Left lung (tissue), 10 donors: ENCODE data around the gene CASZ1. TPM values are rescaled to one million over a fixed set of nuclear protein-coding genes. Genes with fewer than 3 reads are reported as not detected.
A peak's percentile ranks its signal among the peaks of the same experiment; 100 is the strongest.

Experiments used
- ATAC-seq: fragments of 200-7000 bp; cut with Tn5 transposase; one replicate; pipeline ENCODE4 v1.9.1; 2020; ENCODE audit warnings: moderate library complexity
- DNase-seq, 4 donors: peaks; one replicate each; pipeline ENCODE4 v3.0.0-alpha.2; 2013 to 2020
- H3K27ac ChIP-seq, 2 donors: fragments of 200-600 bp; sonication (generic) in 1 of 2; one replicate each; pipeline versions ENCODE4 v1.5.0 to v1.8.0; 2020 to 2021
- H3K27me3 ChIP-seq, 2 donors: fragments of 200-600 bp; sonication (generic) in 1 of 2; one replicate each; pipeline versions ENCODE4 v1.5.0 to v1.8.0; 2020 to 2021
- H3K36me3 ChIP-seq, 2 donors: fragments of 200-600 bp; sonication (generic) in 1 of 2; one replicate each; pipeline versions ENCODE4 v1.5.0 to v1.8.0; 2020 to 2021
- H3K4me1 ChIP-seq, 2 donors: fragments of 200-600 bp; one replicate each; pipeline ENCODE4 v1.8.0; 2021
- H3K4me3 ChIP-seq, 2 donors: fragments of 200-600 bp; sonication (generic) in 1 of 2; one replicate each; pipeline versions ENCODE4 v1.5.0 to v1.8.0; 2020 to 2021; ENCODE audit warnings: mild to moderate bottlenecking in 1 of 2
- H3K9me3 ChIP-seq, 2 donors: fragments of 200-600 bp; sonication (generic) in 1 of 2; one replicate each; pipeline versions ENCODE4 v1.5.0 to v1.8.0; 2020 to 2021
- CTCF ChIP-seq, 2 donors: fragments of 200-600 bp; sonication (generic) in 1 of 2; IDR thresholded peaks; one replicate each; pipeline versions ENCODE4 v1.5.0 to v1.8.0; 2021; ENCODE audit warnings: antibody characterized with exemption in 2 of 2
- intact Hi-C, 2 donors: fragments of 100-400 bp; cut with DNase I; formaldehyde crosslinking; loops; one replicate each; pipeline versions ENCODE4 v1.11.2 to v1.14.2; 2022
- polyA plus RNA-seq, 6 donors: library from polyadenylated mRNA; unstranded; fragments of 120-200 nt; gene quantifications; one replicate each; pipeline ENCODE4 v1.2.1, GENCODE V29; 2013; ENCODE audit not compliant: insufficient read length in 6 of 6
- total RNA-seq, 2 donors: library from RNA; stranded (reverse); fragmentation: NEBNext Ultra II Directional; extraction: Animal tissue kit (Norgen Biotek cat#: 25700); gene quantifications; one replicate each; pipeline ENCODE4 v1.2.1, GENCODE V29; 2021
- donor health status: DM: no; HTN: yes; CAD: no.
- donor health status: DM: no; HTN: no; CAD: no.

Gene CASZ1
- total and polyA plus RNA-seq, 8 donors: 15.1 to 44.0 (median 21.1) TPM

DNA sequence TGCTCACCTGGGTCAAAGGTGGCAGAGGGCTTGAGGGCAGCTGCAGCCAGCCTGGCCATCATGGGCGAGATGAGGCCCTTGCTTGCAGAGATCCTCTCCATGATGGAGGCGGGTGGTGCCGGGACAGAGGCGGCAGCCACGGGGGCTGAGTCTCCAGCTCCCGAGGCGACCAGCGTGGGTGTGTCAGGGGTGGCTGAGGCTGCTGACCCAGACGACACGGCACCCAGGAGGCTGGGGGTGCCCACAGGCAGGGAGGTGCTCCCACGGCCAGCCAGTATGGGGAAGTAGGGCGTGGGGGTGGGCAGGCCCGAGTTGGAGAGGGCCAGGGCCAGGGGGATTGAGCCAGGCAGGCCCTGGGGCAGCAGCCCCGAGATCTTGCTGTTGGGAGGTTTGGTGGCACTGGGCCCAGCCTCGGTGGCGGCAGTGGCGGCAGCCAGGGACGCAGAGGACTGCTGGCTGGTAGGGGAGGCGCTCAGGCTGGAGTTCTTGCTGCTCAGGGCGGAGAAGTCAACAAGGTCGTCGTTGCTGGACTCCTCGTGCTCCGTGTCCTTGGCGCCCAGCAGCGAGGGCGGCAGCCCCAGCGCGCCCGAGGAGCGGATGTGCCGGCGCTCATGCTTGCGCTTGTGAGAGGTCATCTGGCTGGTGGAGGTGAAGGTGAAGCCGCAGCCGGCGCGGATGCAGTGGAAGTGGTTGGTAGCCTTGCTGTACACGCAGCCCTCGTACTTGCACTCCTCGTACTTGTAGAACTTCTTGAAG is 142.9 kb downstream of the CASZ1 start:
- TF ChIP-seq CTCF (IDR thresholded peaks at IDR 0.05): no peak
- peaks cover 7 to 15% of the 10 kb centered on the region in 2 donors for H3K4me1 ChIP-seq
- no peaks in the 10 kb centered on the region for H3K27me3 ChIP-seq
- DNase-seq (no peak), ATAC-seq (no peak)
- no peaks in the 10 kb centered on the region for H3K9me3 ChIP-seq
- peaks cover 0 to 90% of the 10 kb centered on the region in 2 donors for H3K36me3 ChIP-seq
- peak overlapping the region in 1 of 2 donors; percentile 28 for H3K27ac ChIP-seq
- intact Hi-C loops: no loop called here
- no peak overlapping the region for H3K4me3 ChIP-seq

- Histone ChIP-seq H3K9me3 (no peaks in the 10 kb centered on the region), H3K4me1 (peaks cover 7 to 15% of the 10 kb centered on the region in 2 donors), H3K36me3 (peaks cover 0 to 90% of the 10 kb centered on the region in 2 donors), H3K4me3 (no peak overlapping the region), H3K27ac (peak overlapping the region in 1 of 2 donors; percentile 45), H3K27me3 (no peaks in the 10 kb centered on the region)
- ATAC-seq (peak; percentile 47), DNase-seq (peak in 1 of 4 donors; percentile 58)
- TF ChIP-seq CTCF (IDR thresholded peaks at IDR 0.05): no peak
- intact Hi-C loops: no loop called here
Observed at GRCh38 chr1:10652626-10653025, 143.8 kb downstream of the CASZ1 start.

- Histone ChIP-seq H3K4me3 (no peak overlapping the region), H3K27ac (peak overlapping the region; percentile 57 to 77), H3K4me1 (peaks cover 7 to 15% of the 10 kb centered on the region in 2 donors), H3K27me3 (no peaks in the 10 kb centered on the region), H3K36me3 (peaks cover 0 to 93% of the 10 kb centered on the region in 2 donors), H3K9me3 (no peaks in the 10 kb centered on the region)
- ATAC-seq (peak; percentile 95), DNase-seq (peak in 2 of 4 donors; percentile 67 to 87)
- intact Hi-C loops: no loop called here
- TF ChIP-seq CTCF (IDR thresholded peaks at IDR 0.05): no peak
Observed at GRCh38 chr1:10651793-10652192, 144.7 kb downstream of the CASZ1 start.

GRCh38 chr1:10651389-10651766 is 145.1 kb downstream of the CASZ1 start:
- H3K27me3 ChIP-seq: no peaks in the 10 kb centered on the region
- peak overlapping the region; percentile 57 to 77 for H3K27ac ChIP-seq
- H3K4me1 ChIP-seq: peaks cover 7 to 15% of the 10 kb centered on the region in 2 donors
- peaks cover 0 to 93% of the 10 kb centered on the region in 2 donors for H3K36me3 ChIP-seq
- no peak for TF ChIP-seq CTCF (IDR thresholded peaks at IDR 0.05)
- ATAC-seq: peak; percentile 65
- intact Hi-C loops: no loop called here
- no peaks in the 10 kb centered on the region for H3K9me3 ChIP-seq
- no peak for DNase-seq
- no peak overlapping the region for H3K4me3 ChIP-seq

GRCh38 chr1:10650556-10651388 is 145.7 kb downstream of the CASZ1 start:
- Histone ChIP-seq H3K27ac (peak overlapping the region; percentile 57 to 77), H3K27me3 (no peaks in the 10 kb centered on the region), H3K4me1 (peaks cover 7 to 15% of the 10 kb centered on the region in 2 donors), H3K36me3 (peaks cover 0 to 93% of the 10 kb centered on the region in 2 donors), H3K9me3 (no peaks in the 10 kb centered on the region), H3K4me3 (no peak overlapping the region)
- DNase-seq: no peak
- intact Hi-C loops: no loop called here
- peak; percentile 1 for ATAC-seq
- TF ChIP-seq CTCF (IDR thresholded peaks at IDR 0.05): no peak
